ENCODE results near the gene ACTG1. TPM values are rescaled to one million over a fixed set of nuclear protein-coding genes. Genes with fewer than 3 reads are reported as not detected.

Gene ACTG1
- polyA plus RNA-seq, 3 donors = 2,933 to 3,390 (median 3,165) TPM

- peak in 7 of 11 donors; percentile 53 to 79 (median 76) for DNase-seq (ENCODE audit: extremely low read depth in 1 of 11, low read depth in 9 of 11, low spot score in 4 of 11)
Measured at GRCh38 chr17:81552244-81553017, 39.8 kb upstream of the ACTG1 start, which contains the start of gene FAAP100. Gene FAAP100, minus strand, starts transcription at chr17:81552353. Its CDS starts 23 bp downstream, at chr17:81552330.

GRCh38 chr17:81551458-81552243 is 39.1 kb upstream of the ACTG1 start:
- no peak for DNase-seq (ENCODE audit: extremely low read depth in 1 of 11, low read depth in 9 of 11, low spot score in 4 of 11)

DNA sequence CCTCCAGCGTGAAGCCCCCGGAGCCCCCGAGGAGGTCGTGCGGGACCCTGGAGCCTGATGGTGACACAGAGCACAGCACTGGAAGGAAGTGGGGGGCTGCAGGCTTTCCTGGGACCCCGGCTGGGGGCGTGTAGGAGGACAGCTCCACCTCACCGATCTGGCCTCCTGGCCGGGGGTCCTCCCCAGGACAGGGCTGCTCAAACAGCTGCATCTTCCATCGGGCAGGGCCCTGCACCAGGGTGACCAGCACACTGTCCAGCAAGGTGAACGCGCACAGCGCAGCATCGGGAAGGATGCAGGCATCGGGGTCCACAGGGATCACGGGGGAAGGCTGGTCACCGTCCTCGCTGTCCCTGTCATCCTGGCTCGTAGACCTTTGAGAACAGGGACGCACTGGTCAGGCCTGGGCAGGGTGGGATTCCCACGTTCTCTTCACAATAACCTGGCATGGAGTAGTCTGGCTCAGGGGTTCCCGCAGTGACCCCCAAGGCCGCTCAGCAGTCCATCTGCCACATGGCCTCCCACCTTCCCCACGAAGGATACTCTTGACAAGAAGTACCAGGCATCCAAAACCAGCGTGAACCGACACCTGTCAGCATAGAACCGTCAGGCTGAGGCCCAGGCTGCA is 38.3 kb upstream of the ACTG1 start:
- DNase-seq (ENCODE audit: extremely low read depth in 1 of 11, low read depth in 9 of 11, low spot score in 4 of 11) = no peak

DNA sequence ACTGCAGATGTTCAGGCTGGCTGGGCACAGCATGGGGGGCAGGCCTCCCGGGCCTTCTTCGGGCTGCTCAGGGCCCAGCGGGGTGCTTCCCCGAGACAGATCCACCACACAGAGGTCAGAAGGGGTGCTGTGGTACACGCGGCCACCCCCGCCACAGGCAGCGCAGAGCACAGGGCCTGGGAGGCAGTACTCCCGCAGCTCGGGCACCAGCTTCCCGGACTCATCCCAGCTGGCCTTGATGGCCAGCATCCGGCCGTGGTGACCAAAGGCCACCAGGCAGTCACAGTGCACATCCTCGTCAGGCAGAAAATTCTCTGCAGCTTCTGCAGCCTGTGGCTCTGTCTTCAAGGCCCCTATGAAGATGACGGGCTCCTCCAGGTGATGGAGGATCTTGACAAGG is 37.7 kb upstream of the ACTG1 start:
- no peak for DNase-seq (ENCODE audit: extremely low read depth in 1 of 11, low read depth in 9 of 11, low spot score in 4 of 11)

DNA sequence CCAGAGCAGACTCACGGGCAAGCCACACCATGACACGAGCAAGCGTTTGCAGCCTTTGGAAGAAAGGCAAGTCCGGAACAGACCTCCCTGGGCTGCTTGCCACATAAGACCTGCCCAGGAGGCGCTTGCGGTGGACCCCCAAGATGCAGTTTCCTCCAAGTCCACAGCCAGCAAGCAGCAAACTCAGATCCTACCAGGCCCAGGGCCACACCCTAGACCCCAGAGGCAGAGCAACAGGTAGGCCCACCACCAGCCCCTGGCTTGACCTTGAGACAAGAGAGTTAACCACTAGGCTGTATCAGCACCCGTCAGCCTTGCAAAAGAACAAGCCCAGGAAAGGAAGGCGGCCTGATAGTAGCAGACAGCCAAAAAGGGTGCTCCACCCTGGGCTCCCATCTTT is 37.2 kb upstream of the ACTG1 start:
- no peak for DNase-seq (ENCODE audit: extremely low read depth in 1 of 11, low read depth in 9 of 11, low spot score in 4 of 11)

DNA sequence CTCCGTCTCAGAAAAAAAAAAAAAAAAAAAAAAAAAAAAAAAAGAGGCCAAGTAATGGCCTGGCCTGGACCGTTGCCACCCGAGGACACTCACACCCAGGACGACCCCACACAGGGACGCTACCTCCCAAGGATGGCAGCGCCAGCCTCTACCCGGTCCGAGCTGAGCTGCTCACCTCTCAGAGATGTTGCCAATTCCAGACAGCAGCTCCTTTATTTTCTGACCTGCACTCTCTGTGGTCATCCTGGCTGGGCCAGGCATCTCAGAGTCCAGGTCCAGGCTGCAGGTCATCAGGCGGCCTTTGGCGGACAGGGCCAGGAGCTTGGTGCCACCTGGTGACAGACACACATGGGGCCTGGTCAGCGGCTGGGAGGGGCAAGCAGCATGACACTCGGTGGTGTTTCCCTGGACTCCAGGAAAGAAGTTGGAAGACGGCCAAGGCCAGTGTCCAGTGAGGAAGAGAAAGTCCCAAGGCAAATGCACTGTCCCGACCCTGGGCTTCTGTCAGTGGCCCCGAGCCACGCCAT is 36.5 kb upstream of the ACTG1 start:
- no peak for DNase-seq (ENCODE audit: extremely low read depth in 1 of 11, low read depth in 9 of 11, low spot score in 4 of 11)

DNA sequence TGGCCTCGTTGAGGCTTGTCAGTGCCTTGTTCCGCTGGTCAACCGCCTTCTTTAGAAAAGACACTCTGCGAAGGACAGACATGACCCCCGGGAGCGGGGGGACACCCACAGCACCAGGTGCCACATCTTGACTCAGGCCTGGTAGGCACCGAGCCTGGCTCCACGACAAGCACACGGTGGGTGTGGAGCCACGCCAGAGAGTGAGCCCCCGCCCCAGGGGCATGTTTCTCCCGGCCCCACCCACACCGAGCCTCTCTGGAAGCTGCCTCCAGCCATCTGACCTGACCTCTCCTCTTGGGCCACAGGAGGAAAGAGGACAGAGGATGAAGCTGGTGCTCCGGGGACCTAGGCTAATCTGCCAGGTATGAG is 35.0 kb upstream of the ACTG1 start:
- no peak for DNase-seq (ENCODE audit: extremely low read depth in 1 of 11, low read depth in 9 of 11, low spot score in 4 of 11)

DNA sequence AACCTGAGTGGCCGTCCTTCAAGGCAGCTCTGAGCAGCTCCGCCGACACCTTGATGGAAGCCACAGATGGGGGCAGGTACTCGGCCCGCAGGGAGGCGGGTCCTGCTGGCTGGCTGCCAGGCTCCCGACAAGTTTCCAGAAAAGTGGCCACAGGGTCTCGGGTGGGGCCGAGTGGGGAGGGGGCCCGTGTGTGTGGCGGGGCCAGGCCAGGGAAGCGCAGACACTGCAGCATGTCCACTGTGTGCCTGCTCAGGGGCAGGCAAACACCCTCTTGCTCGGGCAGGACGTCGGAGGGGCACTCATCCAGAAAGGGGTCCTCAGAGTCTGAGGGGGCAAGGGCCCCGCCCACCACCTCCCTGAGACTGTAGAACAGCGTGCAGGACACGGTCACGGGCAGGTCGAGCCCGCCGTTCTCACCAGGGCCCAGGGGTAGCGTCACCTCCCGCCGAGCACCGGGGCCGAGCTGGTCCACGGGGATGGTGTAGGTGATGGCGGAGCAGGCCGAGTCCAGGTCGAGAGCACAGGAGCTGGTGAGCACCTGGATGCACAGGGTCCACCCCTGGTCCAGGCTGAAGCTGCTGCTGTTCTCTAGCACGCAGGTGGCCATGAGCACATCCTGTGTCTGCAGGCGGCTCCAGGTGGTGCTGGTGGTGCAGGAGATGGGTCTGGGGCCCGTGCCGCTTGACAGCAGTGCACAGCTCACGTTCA is 34.5 kb upstream of the ACTG1 start:
- DNase-seq (ENCODE audit: extremely low read depth in 1 of 11, low read depth in 9 of 11, low spot score in 4 of 11) = no peak

- DNase-seq (ENCODE audit: extremely low read depth in 1 of 11, low read depth in 9 of 11, low spot score in 4 of 11) = no peak
Measured at GRCh38 chr17:81545160-81545949, 32.8 kb upstream of the ACTG1 start.

GRCh38 chr17:81544281-81544974 is 31.8 kb upstream of the ACTG1 start:
- DNase-seq (ENCODE audit: extremely low read depth in 1 of 11, low read depth in 9 of 11, low spot score in 4 of 11) = no peak

DNA sequence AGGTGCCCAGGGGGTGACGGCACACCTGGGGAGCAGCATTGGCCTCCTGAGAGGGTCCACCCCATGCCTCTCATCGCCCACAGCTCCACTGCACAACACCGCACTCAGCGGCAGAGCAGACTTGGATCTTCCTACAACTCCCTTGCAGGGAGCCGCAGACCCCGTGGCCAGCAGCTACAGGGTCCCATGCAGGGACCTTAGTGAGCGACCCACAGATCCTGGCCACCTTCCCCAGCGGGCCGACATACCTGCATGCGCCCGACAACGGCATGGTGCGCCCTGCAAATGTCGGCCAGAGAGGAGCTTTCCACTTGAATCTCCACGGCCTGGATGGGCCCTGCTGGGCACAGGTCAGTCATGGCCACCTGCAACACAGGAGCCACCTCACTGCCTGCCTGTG is 31.2 kb upstream of the ACTG1 start:
- no peak for DNase-seq (ENCODE audit: extremely low read depth in 1 of 11, low read depth in 9 of 11, low spot score in 4 of 11)

- DNase-seq (ENCODE audit: extremely low read depth in 1 of 11, low read depth in 9 of 11, low spot score in 4 of 11) = no peak
Measured at GRCh38 chr17:81543339-81543675, 30.7 kb upstream of the ACTG1 start.

- DNase-seq (ENCODE audit: extremely low read depth in 1 of 11, low read depth in 9 of 11, low spot score in 4 of 11) = no peak
Measured at GRCh38 chr17:81542431-81543338, 30.1 kb upstream of the ACTG1 start.

DNA sequence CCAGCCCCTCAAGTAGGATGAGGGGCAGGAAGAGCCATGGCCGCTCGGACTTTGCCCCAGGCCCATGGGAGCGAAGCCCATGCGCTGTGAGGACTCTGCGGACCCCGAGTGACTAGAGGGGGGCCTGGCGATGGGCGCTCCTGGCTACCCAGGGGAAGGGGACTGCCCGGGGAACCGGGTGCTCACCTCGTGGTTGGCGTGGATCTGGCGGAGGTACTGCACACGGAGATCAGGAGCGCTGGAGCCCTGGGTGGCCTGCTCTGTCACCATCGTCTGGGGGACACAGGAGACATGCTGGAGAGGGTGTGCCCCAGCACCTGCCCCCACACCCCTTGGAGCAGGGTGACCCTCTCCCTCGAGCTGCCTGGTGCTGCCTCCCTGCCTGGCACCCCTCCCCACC is 28.5 kb upstream of the ACTG1 start:
- no peak for DNase-seq (ENCODE audit: extremely low read depth in 1 of 11, low read depth in 9 of 11, low spot score in 4 of 11)

- no peak for DNase-seq (ENCODE audit: extremely low read depth in 1 of 11, low read depth in 9 of 11, low spot score in 4 of 11)
Measured at GRCh38 chr17:81540676-81541027, 28.1 kb upstream of the ACTG1 start.

DNA sequence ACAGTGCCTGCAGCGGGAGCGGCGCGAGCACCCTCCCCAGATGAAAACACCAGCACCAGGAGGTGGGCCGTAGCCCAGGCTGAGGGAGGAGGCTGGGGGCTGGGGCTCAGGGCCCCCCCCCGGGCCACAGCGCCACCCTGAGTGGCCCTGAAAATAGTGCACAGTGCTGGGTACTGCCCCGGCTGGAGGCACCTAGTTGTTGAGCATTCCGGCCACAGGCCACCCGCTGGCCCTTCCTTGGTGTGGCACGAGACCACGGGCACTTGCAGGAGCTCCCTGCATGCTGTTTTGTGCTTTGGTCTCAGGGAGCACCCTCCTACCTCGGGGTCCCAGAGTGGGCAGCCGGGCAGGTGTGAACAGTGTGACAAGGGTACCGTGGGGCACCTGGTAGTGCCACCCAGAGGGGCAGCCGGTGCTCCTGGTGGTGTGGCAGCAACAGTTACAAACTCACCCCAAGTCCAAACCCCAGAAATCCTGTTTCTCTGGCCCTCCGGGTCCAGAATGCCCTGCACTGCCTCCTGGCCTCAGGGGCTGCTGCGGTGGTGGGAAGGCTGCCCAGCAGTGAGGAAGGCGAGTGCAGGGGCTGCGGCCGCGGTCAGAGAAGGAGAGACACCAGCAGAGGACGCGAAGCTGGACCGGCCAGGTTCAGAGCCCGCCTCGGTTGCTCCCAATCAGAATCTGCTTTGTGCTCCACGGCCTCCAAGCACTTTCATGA is 27.5 kb upstream of the ACTG1 start:
- no peak for DNase-seq (ENCODE audit: extremely low read depth in 1 of 11, low read depth in 9 of 11, low spot score in 4 of 11)

DNA sequence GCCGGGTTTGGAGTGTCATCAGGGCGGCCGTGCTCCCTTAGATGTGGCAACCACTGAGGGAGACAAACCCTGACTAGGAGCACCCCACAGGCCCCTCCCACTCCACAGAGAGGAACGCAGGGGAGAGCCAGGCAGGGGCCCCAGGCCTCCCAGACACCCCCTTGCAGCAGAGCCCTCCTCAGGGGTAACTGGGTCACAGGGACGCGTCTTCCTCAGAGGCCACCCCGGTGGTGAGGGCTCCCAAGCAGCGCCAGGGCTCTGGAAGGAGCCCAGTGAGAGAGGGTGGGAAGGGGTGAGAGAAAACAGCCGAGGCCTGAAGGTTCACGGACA is 26.9 kb upstream of the ACTG1 start:
- no peak for DNase-seq (ENCODE audit: extremely low read depth in 1 of 11, low read depth in 9 of 11, low spot score in 4 of 11)

All from renal cortex interstitium (tissue), 11 donors.